Stimulated activated naive CD8-positive, alpha-beta T cell treated with anti-CD3 and anti-CD28 coated beads, Interleukin-15, amount 100 ng/mL, for 72 hours (primary cell): ENCODE measurements around the gene EPS8L1.
"Not testable (repeated sequence)": the region's sequence is repeated elsewhere in the genome, so short reads cannot be mapped to it uniquely, and the experiment has no call there.

Source experiments
- ATAC-seq: fragments of 150-1000 bp; cut with Tn5 transposase; 2 replicates; pipeline ENCODE4 v1.10.0; 2021; ENCODE audit warnings: mild to moderate bottlenecking, moderate library complexity
- DNase-seq, 2 donors: peaks; one replicate each; pipeline ENCODE4 v3.0.0; 2021 to 2022
- H3K27ac Mint-ChIP-seq, 2 donors: one replicate each; pipeline ENCODE4 v1.8.0; 2022; ENCODE audit warnings: mild to moderate bottlenecking in 2 of 2, mixed read lengths in 2 of 2, moderate library complexity in 2 of 2
- H3K27me3 Mint-ChIP-seq: one replicate; pipeline ENCODE4 v1.8.0; 2022; ENCODE audit warnings: mixed read lengths
- H3K4me1 Mint-ChIP-seq: one replicate; pipeline ENCODE4 v1.8.0; 2022; ENCODE audit warnings: mild to moderate bottlenecking, mixed read lengths
- H3K4me3 Mint-ChIP-seq, 2 donors: one replicate each; pipeline ENCODE4 v1.8.0; 2022; ENCODE audit warnings: mild to moderate bottlenecking in 2 of 2, mixed read lengths in 2 of 2, moderate library complexity in 1 of 2
- H3K9me3 Mint-ChIP-seq, 2 donors: one replicate each; pipeline ENCODE4 v1.8.0; 2022; ENCODE audit warnings: mixed read lengths in 2 of 2

The EPS8L1 gene

GRCh38 chr19:55075371-55075998 is at the start of gene EPS8L1:
Gene EPS8L1, plus strand, starts transcription at chr19:55075869. Its CDS starts 576 bp downstream, at chr19:55076445.
- Mint-ChIP-seq H3K4me1 (peaks cover 16% of the 10 kb centered on the region), H3K27ac (no peak within 1 kb of the TSS), H3K4me3 (no peak within 1 kb of the TSS), H3K27me3 (peaks cover 68% of the 10 kb centered on the region), H3K9me3 (peaks cover 0 to 6% of the 10 kb centered on the region in 2 donors)
- ATAC-seq (no peak), DNase-seq (no peak)

GRCh38 chr19:55027140-55027471 is 48.6 kb upstream of the EPS8L1 start:
- not testable (repeated sequence) for H3K4me1 Mint-ChIP-seq, H3K27me3 Mint-ChIP-seq, H3K27ac Mint-ChIP-seq, ATAC-seq, H3K4me3 Mint-ChIP-seq, DNase-seq
- H3K9me3 Mint-ChIP-seq: peaks cover 21 to 29% of the 10 kb centered on the region in 2 donors

GRCh38 chr19:55027472-55028337 is 48.0 kb upstream of the EPS8L1 start:
- H3K27ac Mint-ChIP-seq: no peak overlapping the region
- peaks cover 4% of the 10 kb centered on the region for H3K4me1 Mint-ChIP-seq
- H3K9me3 Mint-ChIP-seq: peaks cover 15 to 29% of the 10 kb centered on the region in 2 donors
- H3K4me3 Mint-ChIP-seq: no peak overlapping the region
- ATAC-seq (peak; percentile 15), DNase-seq (no peak)
- no peaks in the 10 kb centered on the region for H3K27me3 Mint-ChIP-seq

- H3K9me3 Mint-ChIP-seq: peaks cover 6 to 21% of the 10 kb centered on the region in 2 donors
- H3K27ac Mint-ChIP-seq: no peak overlapping the region
- DNase-seq (no peak), ATAC-seq (no peak)
- H3K4me3 Mint-ChIP-seq: no peak overlapping the region
- H3K27me3 Mint-ChIP-seq: no peaks in the 10 kb centered on the region
- peaks cover 4% of the 10 kb centered on the region for H3K4me1 Mint-ChIP-seq
Measured at GRCh38 chr19:55028757-55029156, 46.9 kb upstream of the EPS8L1 start.

GRCh38 chr19:55031178-55031577 is 44.5 kb upstream of the EPS8L1 start:
- Mint-ChIP-seq H3K4me1 (peaks cover 4% of the 10 kb centered on the region), H3K4me3 (no peak overlapping the region), H3K27ac (no peak overlapping the region), H3K9me3 (peaks cover 2 to 4% of the 10 kb centered on the region in 2 donors), H3K27me3 (no peaks in the 10 kb centered on the region)
- no peak for DNase-seq
- no peak for ATAC-seq

GRCh38 chr19:55032170-55032800 is 43.4 kb upstream of the EPS8L1 start:
- Mint-ChIP-seq H3K4me3 (no peak overlapping the region), H3K27ac (peak overlapping the region in 1 of 2 donors; percentile 77)

GRCh38 chr19:55032976-55033643 is 42.6 kb upstream of the EPS8L1 start:
- not testable (repeated sequence) for H3K9me3 Mint-ChIP-seq, H3K27me3 Mint-ChIP-seq, H3K27ac Mint-ChIP-seq, H3K4me1 Mint-ChIP-seq, H3K4me3 Mint-ChIP-seq, ATAC-seq, DNase-seq

More at GRCh38 chr19:55032170-55032800, 43.4 kb upstream of the EPS8L1 start:
- ATAC-seq (no peak), DNase-seq (no peak)
- peaks cover 4% of the 10 kb centered on the region for H3K4me1 Mint-ChIP-seq
- H3K27me3 Mint-ChIP-seq: no peaks in the 10 kb centered on the region
- no peaks in the 10 kb centered on the region for H3K9me3 Mint-ChIP-seq

- Mint-ChIP-seq H3K4me3 (no peak overlapping the region), H3K27ac (no peak overlapping the region), H3K4me1 (no peaks in the 10 kb centered on the region), H3K9me3 (no peaks in the 10 kb centered on the region), H3K27me3 (no peaks in the 10 kb centered on the region)
- ATAC-seq (no peak), DNase-seq (no peak)
Measured at GRCh38 chr19:55034751-55035150, 40.9 kb upstream of the EPS8L1 start.

GRCh38 chr19:55036058-55036457 is 39.6 kb upstream of the EPS8L1 start:
- no peak for ATAC-seq
- Mint-ChIP-seq H3K27me3 (no peaks in the 10 kb centered on the region), H3K27ac (no peak overlapping the region), H3K4me1 (peaks cover 1% of the 10 kb centered on the region), H3K4me3 (no peak overlapping the region), H3K9me3 (no peaks in the 10 kb centered on the region)
- DNase-seq: no peak

GRCh38 chr19:55037603-55038002 is 38.1 kb upstream of the EPS8L1 start:
- not testable (repeated sequence) for H3K9me3 Mint-ChIP-seq, H3K27me3 Mint-ChIP-seq, DNase-seq, ATAC-seq, H3K4me3 Mint-ChIP-seq, H3K27ac Mint-ChIP-seq
- H3K4me1 Mint-ChIP-seq: peaks cover 17% of the 10 kb centered on the region

GRCh38 chr19:55040654-55041053 is 35.0 kb upstream of the EPS8L1 start:
- not testable (repeated sequence) for H3K27me3 Mint-ChIP-seq, H3K27ac Mint-ChIP-seq, H3K9me3 Mint-ChIP-seq, H3K4me3 Mint-ChIP-seq, DNase-seq, ATAC-seq
- H3K4me1 Mint-ChIP-seq: peaks cover 25% of the 10 kb centered on the region

- no peak for ATAC-seq
Measured at GRCh38 chr19:55041244-55041626, 34.4 kb upstream of the EPS8L1 start.

GRCh38 chr19:55041627-55042343 is 33.9 kb upstream of the EPS8L1 start:
- peaks cover 25% of the 10 kb centered on the region for H3K4me1 Mint-ChIP-seq
- ATAC-seq (peak; percentile 89), DNase-seq (peak; percentile 37 to 61)
- peak overlapping the region; percentile 94 to 95 for H3K27ac Mint-ChIP-seq
- peak overlapping the region; percentile 83 to 93 for H3K4me3 Mint-ChIP-seq
- H3K9me3 Mint-ChIP-seq: no peaks in the 10 kb centered on the region
- H3K27me3 Mint-ChIP-seq: no peaks in the 10 kb centered on the region

More at GRCh38 chr19:55041244-55041626, 34.4 kb upstream of the EPS8L1 start:
- no peak for DNase-seq
- H3K9me3 Mint-ChIP-seq: no peaks in the 10 kb centered on the region
- H3K27me3 Mint-ChIP-seq: no peaks in the 10 kb centered on the region
- H3K4me3 Mint-ChIP-seq: peak overlapping the region; percentile 83 to 93
- H3K27ac Mint-ChIP-seq: peak overlapping the region; percentile 94 to 95
- peaks cover 25% of the 10 kb centered on the region for H3K4me1 Mint-ChIP-seq

GRCh38 chr19:55042344-55042678 is 33.4 kb upstream of the EPS8L1 start:
- Mint-ChIP-seq H3K9me3 (no peaks in the 10 kb centered on the region), H3K27ac (peak overlapping the region; percentile 94 to 95), H3K4me1 (peaks cover 25% of the 10 kb centered on the region), H3K4me3 (peak overlapping the region; percentile 83 to 93), H3K27me3 (no peaks in the 10 kb centered on the region)
- ATAC-seq: peak; percentile 56
- no peak for DNase-seq

GRCh38 chr19:55042688-55043087 is 33.0 kb upstream of the EPS8L1 start:
- Mint-ChIP-seq H3K4me1 (peaks cover 25% of the 10 kb centered on the region), H3K4me3 (peak overlapping the region; percentile 83 to 93)

More at GRCh38 chr19:55042688-55043087, 33.0 kb upstream of the EPS8L1 start:
- Mint-ChIP-seq H3K9me3 (no peaks in the 10 kb centered on the region), H3K27me3 (no peaks in the 10 kb centered on the region), H3K27ac (peak overlapping the region; percentile 94 to 95)
- DNase-seq (no peak), ATAC-seq (no peak)
